Measurements from ENCODE around the gene NDST1.

The NDST1 gene

GRCh38 chr5:150489360-150490295 lies 18.3 kb upstream of the NDST1 start:
- DNase-seq, result no peak

GRCh38 chr5:150490296-150490669 lies 17.6 kb upstream of the NDST1 start:
- DNase-seq, result no peak

DNA sequence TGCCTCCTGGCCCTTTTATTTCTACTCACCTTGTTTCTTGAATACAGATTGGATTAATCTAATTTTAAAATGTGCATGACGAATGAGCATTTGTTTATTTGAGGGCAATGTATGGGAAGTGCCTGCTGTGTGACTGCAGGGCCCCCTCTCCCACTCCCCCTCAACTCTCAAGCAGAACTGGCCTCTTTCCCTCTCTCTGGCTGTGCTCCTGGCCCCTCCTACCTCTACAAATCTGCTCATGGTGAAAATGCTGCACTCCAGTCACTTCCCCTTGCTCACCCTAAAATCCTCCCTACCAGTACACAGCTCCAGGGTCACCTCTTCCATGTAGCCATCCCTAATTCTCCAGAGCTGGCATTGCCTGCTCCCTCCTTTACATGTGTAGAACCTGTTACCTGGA lies 17.2 kb upstream of the NDST1 start:
- DNase-seq, result no peak

GRCh38 chr5:150491876-150492275 lies 16.1 kb upstream of the NDST1 start:
- DNase-seq, result no peak

GRCh38 chr5:150492621-150493020 lies 15.3 kb upstream of the NDST1 start:
- no peak for DNase-seq

GRCh38 chr5:150496098-150496497 lies 11.8 kb upstream of the NDST1 start:
- no peak for DNase-seq

DNA sequence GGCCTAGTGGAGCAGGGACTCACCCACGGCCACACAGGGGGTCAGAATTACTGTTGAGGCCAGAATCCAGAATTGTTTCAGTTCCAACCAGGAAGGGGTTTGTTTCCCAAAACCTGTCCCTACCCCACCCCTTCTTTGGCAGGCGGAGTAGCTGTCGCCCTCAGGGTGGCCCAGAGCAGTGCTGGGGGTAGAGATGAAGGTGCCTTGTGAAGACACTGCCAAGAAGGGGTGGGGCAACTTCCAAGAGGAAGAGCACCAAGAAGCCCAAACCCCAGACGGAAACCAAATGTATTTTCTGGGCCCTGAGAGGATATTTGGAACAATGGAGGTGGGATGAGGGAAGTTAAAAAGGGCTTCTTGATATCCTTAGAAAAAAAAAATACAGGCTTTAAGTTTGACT lies 11.4 kb upstream of the NDST1 start:
- DNase-seq, result no peak

- no peak for DNase-seq
These were observed 10.5 kb upstream of the NDST1 start for GRCh38 chr5:150497274-150497988.

DNA sequence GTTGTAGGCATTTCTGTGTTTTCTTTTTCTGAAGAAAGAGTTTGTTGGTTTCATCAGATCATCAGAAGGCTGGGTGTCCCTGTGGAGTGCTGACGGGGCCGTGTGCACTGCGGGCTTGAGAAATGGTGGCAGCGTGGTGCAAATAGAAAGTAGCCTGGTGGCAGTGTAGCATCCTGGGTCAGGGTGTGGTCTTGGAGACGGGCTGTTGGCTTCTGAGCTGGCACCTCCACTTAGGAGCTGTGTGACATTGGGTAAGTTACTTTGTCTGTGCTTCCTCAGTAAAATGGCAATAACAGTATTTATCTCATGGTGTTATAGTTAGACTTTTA lies 10.0 kb upstream of the NDST1 start:
- DNase-seq, result no peak

- DNase-seq, result no peak
These were observed 9.4 kb upstream of the NDST1 start for GRCh38 chr5:150498501-150498900.

DNA sequence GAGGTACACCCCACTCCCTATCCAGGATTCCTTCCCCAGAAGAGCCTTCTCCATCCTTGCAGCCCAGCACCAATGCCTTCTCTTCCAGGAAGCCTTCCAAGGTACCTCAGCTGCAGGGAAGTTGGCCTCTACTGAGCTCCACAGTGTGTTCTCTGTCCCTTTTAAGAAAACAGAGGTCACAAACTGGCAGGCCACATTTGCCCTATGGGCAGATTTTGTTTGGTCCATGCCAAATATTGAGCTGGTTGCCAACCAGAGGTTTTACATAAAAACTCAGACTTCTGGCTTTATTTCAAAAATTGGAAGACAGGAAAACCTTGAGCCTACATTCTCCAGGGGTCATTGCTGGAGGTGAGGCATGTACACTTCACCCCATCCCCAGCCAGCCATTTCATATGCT lies 9.0 kb upstream of the NDST1 start:
- DNase-seq, result no peak

DNA sequence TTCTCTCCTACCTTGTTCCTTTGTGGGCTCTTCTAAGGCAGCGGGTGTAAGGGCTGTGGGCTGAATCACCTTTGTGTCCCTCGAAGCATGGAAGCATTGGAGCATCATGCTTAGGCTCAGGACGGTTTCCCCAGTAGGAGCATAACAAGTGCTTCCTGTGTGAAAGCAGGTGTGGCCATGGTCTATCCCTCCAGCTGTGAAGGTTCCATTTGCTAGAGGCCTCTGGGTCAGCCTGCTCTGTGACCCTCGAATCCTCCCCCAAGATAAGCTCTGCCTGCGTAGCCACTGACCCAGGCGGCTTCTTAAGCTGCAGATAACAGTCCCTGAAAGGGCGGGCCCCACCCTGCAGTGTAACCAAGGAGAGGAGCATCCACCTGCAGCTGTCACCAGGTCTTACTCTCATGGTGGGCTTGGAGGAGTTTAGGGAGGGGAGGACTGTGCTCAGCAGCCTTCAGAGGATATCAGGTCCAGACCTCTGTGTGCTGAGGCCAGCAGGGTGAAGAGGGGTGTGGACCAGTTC lies 8.4 kb upstream of the NDST1 start:
- DNase-seq, result no peak

- no peak for DNase-seq
These were observed 7.5 kb upstream of the NDST1 start for GRCh38 chr5:150500328-150500841.

DNA sequence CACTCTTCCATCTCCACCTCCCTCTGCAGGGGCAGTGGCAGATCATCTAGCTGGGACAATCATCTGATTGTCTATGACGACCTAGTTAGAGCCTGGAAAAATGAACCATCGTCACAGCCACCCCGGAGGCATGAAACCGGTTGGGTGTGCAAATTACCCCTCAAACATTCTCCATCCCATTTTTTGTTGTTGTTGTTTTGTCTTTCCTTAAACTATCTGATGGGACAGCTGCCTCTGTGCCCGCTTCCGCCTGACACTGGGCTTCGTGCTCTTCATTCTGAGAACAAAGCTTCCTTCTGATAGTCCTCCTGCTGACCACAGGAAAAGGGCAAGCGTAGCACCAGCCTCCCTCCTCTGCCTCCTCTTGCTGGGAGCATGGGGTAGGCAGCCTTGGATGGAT lies 7.0 kb upstream of the NDST1 start:
- DNase-seq, result no peak

DNA sequence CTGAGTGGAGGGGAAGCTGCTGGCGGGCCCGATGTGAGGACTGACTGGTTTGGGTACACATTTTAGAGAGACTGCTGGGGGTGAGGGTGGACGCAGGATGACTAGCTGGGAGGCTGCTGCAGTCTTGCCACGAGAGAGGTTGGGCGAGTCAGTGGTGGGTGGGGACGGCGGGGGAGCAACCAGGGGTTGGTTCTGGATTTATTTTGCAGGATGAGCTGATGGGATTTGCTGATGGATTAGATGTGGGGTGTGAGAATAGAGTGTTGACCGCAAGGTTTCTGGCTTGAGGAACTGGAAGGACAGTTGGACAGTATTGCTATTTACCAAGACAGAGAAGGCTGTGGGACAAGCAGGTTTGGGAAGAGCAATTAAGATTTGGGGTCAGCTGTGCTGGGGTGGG lies 5.8 kb upstream of the NDST1 start:
- DNase-seq, result no peak

- DNase-seq, result no peak
These were observed 5.1 kb upstream of the NDST1 start for GRCh38 chr5:150502847-150503246.

- no peak for DNase-seq
These were observed 4.5 kb upstream of the NDST1 start for GRCh38 chr5:150503386-150503785.

- peak; percentile 30 for DNase-seq
These were observed 3.8 kb upstream of the NDST1 start for GRCh38 chr5:150503977-150504620.

- DNase-seq, result no peak
These were observed 2.9 kb upstream of the NDST1 start for GRCh38 chr5:150505041-150505511.

DNA sequence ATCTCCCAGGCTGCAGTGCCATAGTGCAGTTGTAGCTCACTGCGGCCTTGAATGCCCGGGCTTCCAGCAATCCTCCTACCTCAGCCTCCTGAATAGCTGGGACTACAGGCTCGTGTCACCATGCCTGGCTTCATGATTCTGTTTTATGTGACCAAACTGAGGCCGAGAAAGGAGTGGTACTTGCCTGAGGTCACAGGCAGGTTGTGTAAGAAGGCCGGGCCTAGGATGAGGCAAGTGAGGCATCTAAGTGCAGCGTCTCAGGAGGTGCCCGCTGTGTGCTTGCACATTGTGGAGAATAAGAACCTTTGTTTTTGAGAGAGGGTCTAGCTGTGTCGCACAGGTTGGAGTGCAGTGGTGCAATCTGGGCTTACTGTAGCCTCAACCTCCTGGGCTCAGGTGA lies 2.1 kb upstream of the NDST1 start:
- DNase-seq, result no peak

DNA sequence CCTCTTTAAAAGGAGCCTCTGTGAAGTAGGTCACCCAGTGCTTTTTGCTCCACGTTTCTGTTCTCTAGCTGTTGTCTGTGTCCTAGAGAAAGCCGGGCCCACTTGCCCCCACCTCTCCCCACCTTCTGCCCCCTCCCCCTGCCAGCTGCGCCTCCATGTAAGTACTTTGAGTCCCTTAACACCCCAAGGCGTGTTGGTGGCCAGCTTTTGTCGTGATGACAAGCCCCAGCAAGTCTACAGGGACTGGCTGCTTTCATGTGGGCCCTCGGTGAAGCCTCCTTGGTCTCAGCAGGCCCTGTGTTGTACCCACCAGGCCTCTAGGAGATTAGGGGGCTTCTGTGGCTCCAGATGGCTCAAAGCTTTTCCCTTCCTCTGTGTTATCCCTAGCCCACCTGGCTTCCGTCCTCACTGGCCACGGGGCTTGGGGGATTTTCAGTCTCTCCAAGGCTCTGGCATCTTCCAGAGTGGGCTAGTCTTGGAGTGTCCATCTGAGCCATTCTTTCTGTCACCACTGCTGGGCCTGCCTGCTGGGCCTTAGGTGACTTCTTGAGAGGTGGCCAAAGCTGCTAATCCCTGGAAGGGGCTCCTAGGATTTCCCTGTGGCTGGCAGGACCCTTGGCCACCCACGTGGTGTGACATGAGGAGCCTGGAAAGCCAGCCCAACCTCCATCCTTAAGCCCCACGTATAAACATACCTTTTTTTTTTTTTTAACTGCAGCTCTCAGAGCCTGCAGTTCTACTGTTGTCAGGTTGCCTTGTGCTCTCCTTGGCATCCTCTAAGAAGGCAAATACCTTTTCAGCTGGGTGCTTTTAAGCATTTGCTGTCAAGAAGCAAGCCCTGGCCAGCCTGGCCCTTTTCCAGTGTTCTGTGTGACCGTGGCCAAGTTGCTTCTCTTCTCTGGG lies 1.1 kb upstream of the NDST1 start:
- peak; percentile 2 for DNase-seq

DNA sequence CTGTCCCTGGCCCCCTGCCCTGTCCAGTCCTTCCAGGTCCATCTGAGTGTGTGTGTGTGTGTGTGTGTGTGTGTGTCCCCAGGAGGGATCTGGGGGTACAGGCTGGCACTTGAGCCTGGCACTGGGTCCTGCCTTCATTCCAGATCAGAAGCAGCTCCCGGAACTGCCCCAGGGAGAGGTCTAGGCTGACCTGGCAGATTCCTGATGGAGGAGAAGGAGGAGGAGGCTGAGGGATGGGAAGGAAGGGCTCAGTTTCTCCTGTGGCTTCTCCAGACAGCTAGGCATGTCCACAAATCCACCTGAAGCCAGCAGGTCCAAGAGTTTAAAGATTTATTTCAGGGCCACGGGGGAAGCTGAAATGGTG lies 328 bp downstream of the NDST1 start:
- no peak for DNase-seq

Data from DMS79 treated with DMSO at 0.1 percent for 48 hours (cell line).